H1 (cell line): ENCODE results near the gene MBD5.

Experiments used
- CTCF ChIP-seq, 3 experiments: IDR thresholded peaks; 1 replicate in 2 of 3; 2 replicates in 1 of 3; pipeline versions ENCODE4 v1.5.1 to v1.6.1; 2011; ENCODE audit warnings: low read length in 3 of 3, mild to moderate bottlenecking in 3 of 3, inconsistent platforms in 2 of 3, low read depth in 1 of 3, moderate library complexity in 1 of 3; ENCODE audit not compliant: insufficient read depth in 1 of 3; ENCODE audit errors: control extremely low read depth in 1 of 3
- RAD21 ChIP-seq, 2 experiments: IDR thresholded peaks in 1 of 2; conservative IDR thresholded peaks in 1 of 2; 2 replicates each; pipeline ENCODE4 v1.6.1; 2011; ENCODE audit warnings: low read depth in 2 of 2, low read length in 2 of 2, improper control_type of control experiment in 1 of 2, inconsistent platforms in 1 of 2, mild to moderate bottlenecking in 1 of 2, moderate library complexity in 1 of 2
- RFX5 ChIP-seq: IDR thresholded peaks from 2 replicates; pipeline ENCODE4 v1.6.1; 2011; ENCODE audit warnings: low read depth, low read length, improper control_type of control experiment, borderline replicate concordance

DNA sequence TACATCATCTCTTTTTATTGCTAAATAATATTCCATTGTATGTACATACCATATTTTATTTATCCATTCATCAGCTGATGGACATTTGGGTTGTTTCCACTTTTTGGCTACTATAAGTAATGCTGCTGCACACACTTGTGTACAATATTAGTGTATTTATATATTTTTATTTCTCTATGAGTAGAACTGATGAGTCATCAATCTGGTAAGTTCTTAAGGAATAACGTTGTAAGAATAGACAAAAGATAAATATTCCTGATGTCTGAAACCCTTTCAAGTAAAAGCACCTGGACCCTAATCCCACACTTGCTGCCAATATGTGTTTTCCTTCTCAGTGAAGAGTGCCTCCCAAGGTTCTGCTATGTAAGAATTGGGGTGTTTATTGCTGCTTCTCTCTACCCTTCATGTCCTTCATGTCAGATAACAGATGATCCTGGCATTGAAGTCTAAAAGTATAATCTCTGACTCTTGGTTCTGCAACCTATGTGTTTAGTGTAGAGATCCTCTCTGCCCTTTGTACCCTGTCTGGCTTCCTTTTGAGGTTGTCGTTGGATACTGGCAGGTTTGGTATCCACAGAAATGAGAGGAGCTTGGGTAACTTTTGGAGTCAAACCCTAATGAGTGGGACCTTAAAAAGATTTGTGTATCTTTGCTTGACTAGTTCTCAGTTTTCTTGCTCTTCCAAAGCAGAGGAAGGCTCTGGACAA is 330.7 kb downstream of the MBD5 start:
- TF ChIP-seq CTCF (IDR thresholded peaks at IDR 0.05; ENCODE audit: control extremely low read depth in 1 of 3, insufficient read depth in 1 of 3, low read depth in 1 of 3, low read length in 3 of 3) (no peak), RAD21 (IDR thresholded peaks at IDR 0.05 in 1 of 2, conservative IDR thresholded peaks at IDR 0.05 in 1 of 2; ENCODE audit: low read depth in 2 of 2, low read length in 2 of 2) (no peak), RFX5 (no peak)
